ENCODE data around the gene TGFB2. TPM values are rescaled to one million over a fixed set of nuclear protein-coding genes. Genes with fewer than 3 reads are reported as not detected.

The TGFB2 gene
- polyA plus RNA-seq, 1 donor (not counting 4 experiments of a cell fraction or from before 2014, with no cell fraction given) = 21.5 TPM

- H4K20me1 ChIP-seq (ENCODE audit: control insufficient read depth, extremely low read depth, insufficient read depth, low read length) = no peaks in the 10 kb centered on the region
- no peak overlapping the region for H3K9ac ChIP-seq (ENCODE audit: control insufficient read depth, extremely low read depth, insufficient read depth, low read length)
- peaks cover 73% of the 10 kb centered on the region for H3K79me2 ChIP-seq (ENCODE audit: control insufficient read depth, insufficient read depth, low read length)
- no peaks in the 10 kb centered on the region for H3K4me1 ChIP-seq (ENCODE audit: control insufficient read depth, extremely low read depth, insufficient read depth, low read length)
- no peaks in the 10 kb centered on the region for H3K27me3 ChIP-seq (ENCODE audit: control insufficient read depth, extremely low read depth, insufficient read depth, low read length)
- FAIRE-seq (no peak), DNase-seq (ENCODE audit: low read depth, low spot score) (no peak)
- TF ChIP-seq CTCF (optimal IDR thresholded peaks at IDR 0.05 in 1 of 3, IDR thresholded peaks at IDR 0.05 in 1 of 3, conservative IDR thresholded peaks at IDR 0.05 in 1 of 3; ENCODE audit: extremely low read depth in 1 of 3, insufficient read depth in 2 of 3, low read length in 3 of 3) (no peak), EZH2 (IDR thresholded peaks at IDR 0.05; ENCODE audit: low read length) (no peak)
- no peak overlapping the region for H2AFZ ChIP-seq (ENCODE audit: control insufficient read depth, low read length)
- no peaks in the 10 kb centered on the region for H3K9me1 ChIP-seq (ENCODE audit: control insufficient read depth, extremely low read depth, insufficient read depth, low read length)
- H3K4me3 ChIP-seq (ENCODE audit: control insufficient read depth in 2 of 3, extremely low read depth in 1 of 3, insufficient read depth in 2 of 3, low read depth in 1 of 3, low read length in 3 of 3) = no peak overlapping the region
- dilution Hi-C loops (cut with MboI; ENCODE audit: extremely low pct_ligation_motif_present, low sequenced_read_pairs) = no loop called here
- no peaks in the 10 kb centered on the region for H3K9me3 ChIP-seq (ENCODE audit: control insufficient read depth, low read depth, low read length)
- no peak overlapping the region for H3K4me2 ChIP-seq (ENCODE audit: control insufficient read depth, extremely low read depth, insufficient read depth, low read depth, low read length)
- no peak overlapping the region for H3K27ac ChIP-seq (ENCODE audit: control insufficient read depth, insufficient read depth, low read length)
- H3K36me3 ChIP-seq (ENCODE audit: control insufficient read depth in 2 of 2, extremely low read depth in 1 of 2, insufficient read depth in 2 of 2, low read length in 2 of 2) = no peaks in the 10 kb centered on the region
Measured at GRCh38 chr1:218357893-218358232, 12.7 kb downstream of the TGFB2 start.

GRCh38 chr1:218361298-218362065 is 16.3 kb downstream of the TGFB2 start:
- H3K4me3 ChIP-seq (ENCODE audit: control insufficient read depth in 2 of 3, extremely low read depth in 1 of 3, insufficient read depth in 2 of 3, low read depth in 1 of 3, low read length in 3 of 3) = no peak overlapping the region
- H3K27ac ChIP-seq (ENCODE audit: control insufficient read depth, insufficient read depth, low read length) = no peak overlapping the region
- H3K4me1 ChIP-seq (ENCODE audit: control insufficient read depth, extremely low read depth, insufficient read depth, low read length) = peaks cover 12% of the 10 kb centered on the region
- H2AFZ ChIP-seq (ENCODE audit: control insufficient read depth, low read length) = no peak overlapping the region
- TF ChIP-seq CTCF (optimal IDR thresholded peaks at IDR 0.05 in 1 of 3, IDR thresholded peaks at IDR 0.05 in 1 of 3, conservative IDR thresholded peaks at IDR 0.05 in 1 of 3; ENCODE audit: extremely low read depth in 1 of 3, insufficient read depth in 2 of 3, low read length in 3 of 3) (peak; percentile 27 to 64 (median 54)), EZH2 (IDR thresholded peaks at IDR 0.05; ENCODE audit: low read length) (no peak)
- peaks cover 59% of the 10 kb centered on the region for H3K79me2 ChIP-seq (ENCODE audit: control insufficient read depth, insufficient read depth, low read length)
- no peaks in the 10 kb centered on the region for H4K20me1 ChIP-seq (ENCODE audit: control insufficient read depth, extremely low read depth, insufficient read depth, low read length)
- no peak overlapping the region for H3K9ac ChIP-seq (ENCODE audit: control insufficient read depth, extremely low read depth, insufficient read depth, low read length)
- H3K4me2 ChIP-seq (ENCODE audit: control insufficient read depth, extremely low read depth, insufficient read depth, low read depth, low read length) = no peak overlapping the region
- dilution Hi-C loops (cut with MboI; ENCODE audit: extremely low pct_ligation_motif_present, low sequenced_read_pairs) = no loop called here
- peaks cover under 1 to 6% of the 10 kb centered on the region in 2 experiments for H3K36me3 ChIP-seq (ENCODE audit: control insufficient read depth in 2 of 2, extremely low read depth in 1 of 2, insufficient read depth in 2 of 2, low read length in 2 of 2)
- no peaks in the 10 kb centered on the region for H3K27me3 ChIP-seq (ENCODE audit: control insufficient read depth, extremely low read depth, insufficient read depth, low read length)
- FAIRE-seq = no peak
- no peaks in the 10 kb centered on the region for H3K9me3 ChIP-seq (ENCODE audit: control insufficient read depth, low read depth, low read length)
- DNase-seq (ENCODE audit: low read depth, low spot score) = no peak
- no peaks in the 10 kb centered on the region for H3K9me1 ChIP-seq (ENCODE audit: control insufficient read depth, extremely low read depth, insufficient read depth, low read length)

Data from keratinocyte (primary cell).